ENCODE measurements around the gene OSBPL7.

The OSBPL7 gene

DNA sequence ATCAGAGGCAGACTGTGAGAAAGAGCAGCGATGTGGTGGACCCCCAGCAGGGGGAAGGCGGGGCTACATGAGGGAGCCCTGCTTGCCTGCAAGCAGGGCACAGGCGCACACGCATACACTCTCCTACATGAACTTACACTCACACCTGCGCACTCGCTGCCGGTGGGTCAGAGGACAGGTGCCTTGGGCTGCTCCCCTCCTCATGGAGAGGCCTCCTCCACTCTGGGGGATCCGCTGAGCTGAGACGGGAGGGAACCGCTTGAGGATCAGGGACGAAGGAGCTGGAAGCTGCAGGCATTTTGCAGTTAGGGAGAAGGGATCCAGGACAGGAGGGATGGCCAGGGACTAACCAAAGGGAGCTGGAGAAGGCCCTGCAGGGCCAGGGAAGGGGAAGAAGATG is 14.2 kb downstream of the OSBPL7 start:
- FAIRE-seq, result no peak
- no peak for DNase-seq (ENCODE audit: insufficient read length, low spot score)

DNA sequence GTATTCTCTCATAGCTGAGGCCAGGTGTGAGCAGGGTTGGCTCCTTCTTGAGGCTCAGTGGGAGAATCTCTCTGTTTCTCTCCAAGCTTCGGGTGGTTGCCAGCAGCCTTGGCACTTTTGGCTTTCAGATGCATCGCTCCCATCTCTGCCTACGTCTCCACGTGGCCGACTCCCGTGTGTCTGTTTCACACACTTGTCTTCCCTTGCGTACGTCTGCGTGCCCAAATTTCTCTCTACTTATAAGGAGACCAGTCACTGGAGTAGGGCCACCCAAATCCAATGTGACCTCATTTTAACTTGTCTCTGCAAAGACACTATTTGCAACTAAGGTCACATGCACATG is 14.7 kb downstream of the OSBPL7 start:
- DNase-seq (ENCODE audit: insufficient read length, low spot score), result no peak
- FAIRE-seq, result no peak

DNA sequence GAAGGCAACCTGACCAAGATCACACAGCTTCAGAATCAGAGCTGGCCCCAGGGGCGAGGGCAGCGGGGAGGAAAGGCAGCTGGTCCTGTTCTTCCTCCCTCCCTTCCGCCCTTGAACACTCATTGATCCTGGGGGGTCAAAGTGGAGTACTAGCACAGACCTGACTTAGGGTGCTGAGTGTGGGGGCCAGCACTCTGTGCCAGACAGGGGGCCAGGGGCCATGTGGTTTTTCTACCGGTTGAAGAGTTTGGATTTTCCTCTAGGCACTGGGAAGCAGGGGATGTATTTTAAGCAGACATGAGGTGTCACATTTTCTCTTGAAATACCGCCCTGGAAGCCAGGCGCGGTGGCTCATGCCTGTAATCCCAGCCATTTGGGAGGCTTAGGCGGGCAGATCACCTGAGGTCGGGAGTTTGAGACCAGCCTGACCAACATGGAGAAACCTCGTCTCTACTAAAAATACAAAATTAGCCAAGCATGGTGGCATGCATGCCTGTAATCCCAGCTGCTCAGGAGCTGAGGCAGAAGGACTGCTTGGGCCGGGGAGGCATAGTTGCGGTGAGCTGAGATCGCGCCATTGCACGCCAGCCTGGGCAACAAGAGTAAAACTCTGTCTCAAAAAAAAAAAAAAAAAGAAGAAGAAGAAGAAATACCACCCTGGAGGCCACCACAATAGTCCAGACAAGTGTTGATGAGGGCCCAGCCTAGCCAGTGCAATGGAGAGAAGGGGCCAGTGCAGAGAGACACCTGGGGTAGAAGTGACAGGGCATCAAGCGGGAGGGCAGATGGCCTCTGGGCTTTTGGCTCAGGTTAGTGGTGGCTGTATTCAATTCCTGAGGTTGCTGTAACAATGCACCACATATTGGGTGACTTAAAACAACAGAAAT is 15.3 kb downstream of the OSBPL7 start:
- FAIRE-seq, result no peak

DNA sequence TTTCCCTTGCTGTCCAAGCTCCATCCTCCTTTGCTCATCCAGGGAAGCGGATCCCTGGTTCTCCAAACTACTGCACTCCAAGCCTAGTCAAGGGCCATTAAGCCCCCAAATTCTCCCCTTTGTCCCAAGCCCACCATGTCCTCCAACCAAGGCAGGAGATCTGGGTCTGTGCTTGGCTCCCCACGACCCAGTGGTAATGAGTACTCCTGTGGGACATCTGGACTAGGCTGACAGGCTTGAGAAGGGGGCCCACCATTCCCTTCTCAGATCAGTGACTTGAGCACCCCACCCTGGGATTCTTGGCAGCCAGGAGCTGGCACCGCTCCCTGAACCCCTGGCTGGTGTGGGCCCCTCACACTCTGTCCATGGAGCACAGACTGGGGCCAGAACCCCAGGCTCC is 17.1 kb downstream of the OSBPL7 start:
- DNase-seq (ENCODE audit: insufficient read length, low spot score), result no peak
- no peak for FAIRE-seq

More for the DNA sequence above, 15.3 kb downstream of the OSBPL7 start:
- DNase-seq (ENCODE audit: insufficient read length, low spot score), result no peak

DNA sequence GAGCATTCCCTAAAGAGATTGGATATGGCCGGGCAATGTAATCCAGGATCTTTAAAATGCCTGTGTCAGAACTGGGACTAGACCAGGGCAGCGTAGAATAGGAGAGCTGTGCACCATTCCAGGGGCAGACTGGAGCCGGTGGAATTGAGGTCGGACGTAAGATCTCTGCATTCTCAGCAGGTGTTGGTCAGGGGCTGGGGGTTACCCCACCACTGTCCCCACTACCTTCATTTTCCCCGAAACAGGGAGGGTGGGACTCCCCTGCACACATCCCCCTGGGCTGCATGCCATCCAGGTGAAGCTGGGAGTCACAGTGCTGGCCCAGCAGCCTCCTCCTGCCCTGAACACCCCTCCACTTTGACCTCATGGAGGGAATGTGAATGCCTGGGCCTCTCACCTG is 17.8 kb downstream of the OSBPL7 start:
- peak; percentile 23 for FAIRE-seq
- DNase-seq (ENCODE audit: insufficient read length, low spot score), result no peak

DNA sequence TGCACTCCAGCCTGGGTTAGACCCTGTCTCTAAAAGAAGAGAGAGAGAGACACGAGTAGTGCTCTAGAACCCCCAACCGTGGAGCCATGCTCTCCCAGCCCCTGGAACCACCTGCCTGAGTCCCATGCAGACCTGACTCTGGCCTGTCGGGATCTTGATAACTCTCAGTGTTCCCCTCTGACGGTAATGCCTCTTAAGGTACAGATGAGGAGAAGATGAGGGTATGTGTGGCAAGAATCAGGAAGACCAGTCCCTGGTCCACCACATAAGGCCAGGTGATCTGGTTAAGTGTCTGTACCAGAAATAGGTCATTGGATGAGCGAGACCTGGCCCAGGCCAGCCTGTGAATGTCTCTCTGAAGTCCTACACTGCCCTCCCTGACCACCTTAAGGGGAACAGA is 18.4 kb downstream of the OSBPL7 start:
- no peak for FAIRE-seq
- DNase-seq (ENCODE audit: insufficient read length, low spot score), result no peak

DNA sequence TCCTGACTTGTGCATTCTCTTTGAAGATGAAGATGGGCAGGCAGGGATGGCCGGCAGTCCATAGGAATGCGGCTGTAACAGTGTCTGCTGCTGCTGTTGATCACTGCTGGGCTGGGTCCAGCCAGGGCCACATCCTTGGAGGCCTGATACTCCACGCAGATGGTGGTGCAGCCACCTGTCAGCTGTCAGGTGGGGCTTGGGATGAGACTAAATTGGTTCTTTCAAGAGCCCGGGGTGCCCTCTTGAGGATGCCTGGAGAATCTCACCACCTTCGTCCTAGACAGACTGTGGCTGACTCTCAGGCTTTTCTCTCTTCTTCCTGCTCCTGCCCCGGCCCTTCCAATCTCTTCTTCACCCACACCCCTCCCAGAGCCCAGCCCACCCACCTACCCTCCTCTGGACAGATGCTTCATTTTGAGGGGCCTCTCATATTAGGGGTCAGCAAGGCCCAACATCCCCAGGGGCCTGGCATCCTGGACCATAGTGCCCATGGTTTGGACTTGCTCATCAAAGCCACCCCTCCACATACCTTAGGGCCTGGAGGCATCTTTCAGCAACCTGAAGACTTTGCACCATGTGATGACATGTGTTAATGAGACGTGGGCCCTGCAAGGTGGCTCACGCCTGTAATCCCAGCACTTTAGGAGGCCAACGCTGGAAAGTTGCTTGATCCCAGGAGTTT is 19.1 kb downstream of the OSBPL7 start:
- FAIRE-seq, result peak; percentile 93
- peak; percentile 75 for DNase-seq (ENCODE audit: insufficient read length, low spot score)

DNA sequence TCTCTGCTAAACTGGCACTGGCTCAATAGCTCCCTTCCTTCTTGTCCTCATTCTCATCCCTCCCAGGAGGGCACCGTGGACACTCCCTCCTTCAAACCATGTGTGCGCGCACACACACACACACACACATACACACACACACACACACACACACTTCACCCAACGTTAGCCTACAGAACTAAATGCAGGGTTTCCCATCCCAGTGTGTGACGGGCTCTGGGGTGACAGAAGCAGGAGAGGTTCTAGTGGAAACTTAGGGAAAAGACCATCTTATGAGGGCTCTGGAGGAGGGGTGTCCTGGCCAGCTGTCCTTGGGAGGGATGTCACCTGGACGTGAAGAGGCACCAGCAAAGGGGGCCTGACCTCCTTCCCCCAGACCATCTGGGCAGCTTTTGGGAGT is 19.7 kb downstream of the OSBPL7 start:
- FAIRE-seq (no peak), DNase-seq (ENCODE audit: insufficient read length, low spot score) (no peak)

DNA sequence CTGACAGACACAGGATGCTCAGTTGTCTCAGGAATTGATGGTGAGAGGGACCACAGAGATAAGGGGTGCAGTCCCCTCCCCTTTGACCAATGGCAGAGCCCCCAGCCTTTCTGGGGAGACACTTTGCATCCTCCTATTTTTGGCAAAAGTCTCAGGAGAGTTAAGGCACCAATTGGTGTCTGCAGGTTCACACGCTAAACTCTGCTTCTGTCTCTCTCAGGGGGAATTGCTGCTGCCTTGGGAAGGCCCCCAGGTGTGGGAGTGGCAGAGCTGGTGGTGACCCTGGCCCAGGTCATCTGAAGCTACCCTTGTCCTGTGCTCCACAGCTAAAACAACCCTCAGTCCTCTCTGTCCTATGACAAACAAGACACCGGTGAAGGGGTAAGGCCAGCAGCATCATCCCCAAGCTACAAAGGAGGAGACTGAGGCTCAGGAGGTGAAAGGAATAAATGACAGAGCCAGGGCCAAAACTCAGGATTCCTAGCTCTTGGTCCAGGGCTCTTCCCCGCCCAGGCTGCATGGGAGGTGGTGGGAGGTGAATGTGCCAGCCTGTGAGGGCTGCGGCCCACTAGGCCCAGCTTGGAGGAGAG is 20.3 kb downstream of the OSBPL7 start:
- DNase-seq (ENCODE audit: insufficient read length, low spot score), result no peak
- FAIRE-seq, result no peak

DNA sequence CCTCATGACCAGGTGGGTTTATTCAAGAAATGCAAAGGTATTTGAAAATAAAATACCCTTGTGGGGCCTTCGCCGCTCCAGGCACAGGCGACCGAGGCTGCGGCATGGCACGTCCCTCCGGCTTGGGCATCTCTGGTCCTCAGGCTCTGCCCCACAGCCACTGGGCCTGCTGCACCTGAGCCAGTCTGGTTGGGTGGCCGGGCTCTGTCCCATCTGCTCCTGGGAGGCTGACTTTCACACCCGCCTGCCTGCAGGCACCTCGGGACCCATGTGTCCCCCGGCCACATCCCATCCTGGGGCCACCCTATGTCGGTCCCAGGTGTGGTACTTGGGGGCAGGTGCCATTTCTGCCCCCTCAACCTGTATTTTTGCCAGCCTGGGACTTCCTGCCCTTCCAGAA is 20.9 kb downstream of the OSBPL7 start:
- FAIRE-seq, result no peak
- no peak for DNase-seq (ENCODE audit: insufficient read length, low spot score)

DNA sequence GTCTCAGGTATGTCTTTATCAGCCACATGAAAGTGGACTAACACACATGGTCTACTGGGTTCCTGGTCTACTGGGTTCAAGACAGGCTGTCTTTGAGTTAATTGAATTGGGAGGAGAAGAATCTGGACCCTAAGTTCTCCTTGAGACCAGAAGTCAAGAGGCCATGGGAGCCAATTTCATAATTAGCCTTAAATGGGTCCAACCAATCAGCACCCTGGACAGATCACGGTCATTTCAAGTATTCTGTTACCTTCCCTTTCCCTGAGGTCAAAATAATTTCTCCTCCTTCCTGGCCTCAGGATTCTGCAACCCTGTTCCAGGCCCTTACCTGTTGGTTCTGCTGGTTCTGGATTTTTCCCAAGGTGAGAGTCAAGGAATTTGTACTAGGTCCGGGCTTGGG is 23.8 kb downstream of the OSBPL7 start:
- no peak for FAIRE-seq
- no peak for DNase-seq (ENCODE audit: insufficient read length, low spot score)

DNA sequence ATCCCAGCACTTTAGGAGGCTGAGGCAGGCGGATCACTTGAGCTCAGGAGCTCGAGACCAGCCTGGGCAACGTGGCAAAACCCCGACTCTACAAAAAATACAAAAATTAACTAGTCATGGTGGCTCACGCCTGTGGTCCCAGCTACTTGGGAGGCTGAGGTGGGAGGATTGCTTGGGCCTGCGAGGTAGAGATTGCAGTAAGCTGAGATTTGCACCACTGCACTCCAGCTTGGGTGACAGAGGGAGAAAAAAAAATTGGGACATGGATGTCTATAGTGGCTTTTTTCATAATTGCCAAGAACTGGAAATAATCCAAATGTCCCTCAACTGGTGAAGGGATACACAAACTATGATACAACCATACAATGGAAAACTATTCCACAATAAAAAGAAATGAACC is 28.6 kb downstream of the OSBPL7 start:
- FAIRE-seq (no peak), DNase-seq (ENCODE audit: insufficient read length, low spot score) (no peak)

DNA sequence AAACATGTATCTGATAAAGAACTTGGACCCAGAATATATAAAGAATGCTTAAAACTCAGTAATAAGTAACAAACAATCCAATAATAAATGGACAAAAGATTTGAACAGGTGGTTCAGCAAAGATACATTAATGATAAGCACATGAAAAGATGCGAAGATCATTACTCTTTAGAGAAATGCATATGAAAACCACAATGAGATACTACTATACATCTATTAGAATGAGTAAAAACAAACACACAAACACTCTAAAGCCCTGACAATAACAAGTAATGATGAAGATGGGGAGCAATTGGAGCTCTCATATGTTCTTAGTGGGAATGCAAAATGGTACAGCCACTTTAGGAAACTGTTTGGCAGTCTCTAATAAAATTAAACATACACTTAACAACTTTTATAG is 29.1 kb downstream of the OSBPL7 start:
- no peak for DNase-seq (ENCODE audit: insufficient read length, low spot score)
- FAIRE-seq, result no peak

DNA sequence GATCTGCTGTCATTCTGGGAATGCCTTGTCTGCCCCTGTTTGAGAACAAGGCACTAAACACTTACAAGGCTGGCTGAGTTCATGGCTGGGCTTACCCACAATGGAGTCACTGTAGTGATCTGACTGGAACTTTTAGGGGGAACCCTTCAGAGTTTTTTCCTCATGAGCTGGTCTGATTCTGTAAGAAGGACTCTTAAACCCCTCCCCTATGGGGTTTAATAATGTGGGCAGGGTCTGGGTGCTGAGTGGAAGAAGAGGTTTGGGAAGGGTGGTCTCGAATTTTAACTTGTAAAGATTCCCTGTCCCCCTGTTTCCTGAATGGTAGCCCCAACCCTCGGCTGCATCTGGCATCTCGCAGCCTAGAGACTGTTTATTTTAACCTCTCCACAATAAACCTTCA is 30.6 kb downstream of the OSBPL7 start:
- FAIRE-seq (no peak), DNase-seq (ENCODE audit: insufficient read length, low spot score) (no peak)

DNA sequence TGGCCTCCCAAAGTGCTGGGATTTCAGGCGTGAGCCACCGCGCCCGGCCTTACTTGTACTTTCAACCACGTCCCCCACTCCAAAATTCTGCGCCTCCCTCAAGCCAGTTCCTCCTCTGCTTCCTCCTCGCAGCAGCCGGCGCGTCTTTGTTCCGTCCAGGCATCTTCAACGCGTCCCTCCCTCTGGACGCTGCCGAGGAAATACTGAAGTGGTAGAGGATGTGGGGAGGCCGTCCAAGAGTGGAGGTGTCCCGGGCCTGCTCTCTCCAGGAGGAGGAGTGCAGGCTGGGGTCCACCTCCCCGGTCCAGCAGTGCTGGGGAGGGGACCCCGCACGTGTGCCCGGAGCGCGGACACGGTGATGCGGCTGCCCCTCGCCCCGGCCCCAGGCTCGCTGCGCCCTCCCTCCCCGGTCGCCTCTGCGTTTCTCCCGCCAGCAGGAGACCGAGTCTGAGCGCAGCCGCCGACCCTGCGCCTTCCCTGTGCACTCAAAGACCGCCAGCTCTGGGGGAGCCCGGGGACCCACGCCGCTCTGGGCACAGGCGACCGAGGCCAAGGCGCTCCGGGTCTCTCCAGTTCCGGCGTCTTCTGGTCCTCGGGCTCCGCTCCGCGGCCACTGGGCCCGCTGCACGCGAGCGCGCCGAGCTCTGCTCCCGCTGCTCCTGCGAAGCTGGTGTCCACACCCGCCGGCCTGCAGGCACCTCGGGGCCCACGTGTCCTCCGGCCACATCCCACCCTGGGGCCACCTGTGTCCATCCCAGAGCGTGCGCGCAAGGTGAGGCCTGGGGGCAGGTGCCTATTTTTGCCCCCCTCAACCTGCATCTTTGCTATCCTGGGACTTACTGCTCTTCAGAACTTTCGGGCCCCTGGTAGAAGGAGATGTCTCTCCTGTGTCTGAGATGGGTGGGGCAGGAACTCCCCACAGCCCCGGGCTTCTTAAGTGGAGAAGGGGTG is 31.7 kb downstream of the OSBPL7 start:
- DNase-seq (ENCODE audit: insufficient read length, low spot score) (peak; percentile 60), FAIRE-seq (no peak)

DNA sequence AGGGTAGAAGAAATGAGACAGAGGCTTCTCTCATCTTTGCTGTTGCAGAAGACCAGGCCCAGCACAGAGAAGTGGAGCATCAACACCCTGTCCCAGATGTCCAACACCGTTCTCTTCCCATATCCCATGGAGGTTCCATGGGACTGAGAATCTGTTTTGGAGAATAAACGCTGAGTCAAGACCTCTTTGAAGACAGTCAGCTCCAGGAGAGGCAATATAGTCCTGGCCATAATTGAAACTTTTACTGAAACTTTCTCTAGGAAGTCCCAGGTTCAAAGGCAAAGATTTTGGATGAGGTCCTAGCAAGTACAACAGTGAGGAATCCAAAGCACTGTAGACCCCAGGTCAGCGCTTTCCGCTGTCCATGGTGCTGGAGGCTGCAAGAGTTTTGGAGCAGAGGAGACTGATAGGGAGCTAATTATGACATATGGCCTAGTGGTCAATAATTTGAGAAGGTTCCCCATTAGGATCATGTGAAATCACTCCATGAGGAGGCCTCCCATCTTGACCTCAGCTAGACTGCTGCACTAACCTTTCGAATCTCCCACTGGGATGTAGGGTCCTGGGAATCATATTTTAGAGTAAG is 36.0 kb downstream of the OSBPL7 start:
- FAIRE-seq (no peak), DNase-seq (ENCODE audit: insufficient read length, low spot score) (no peak)

DNA sequence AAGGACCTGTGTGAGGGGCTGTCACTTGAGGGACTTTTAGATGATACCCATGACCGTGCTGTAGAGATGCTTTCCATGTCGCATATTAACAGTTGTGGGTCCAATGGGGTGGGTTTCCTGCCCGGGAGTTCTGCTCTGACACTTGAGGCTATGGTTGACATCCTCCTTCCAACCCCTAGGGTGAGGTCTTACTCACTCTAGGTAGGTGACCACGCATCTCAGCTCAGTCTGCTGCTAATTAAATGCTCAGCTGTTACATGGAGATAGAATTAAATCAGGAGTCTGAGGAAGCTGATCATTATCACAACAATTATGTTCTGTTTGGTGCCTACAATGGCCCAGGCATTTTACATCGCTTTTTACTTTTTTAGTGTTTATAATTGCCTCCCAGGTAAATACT is 40.2 kb downstream of the OSBPL7 start:
- FAIRE-seq (no peak), DNase-seq (ENCODE audit: insufficient read length, low spot score) (no peak)

DNA sequence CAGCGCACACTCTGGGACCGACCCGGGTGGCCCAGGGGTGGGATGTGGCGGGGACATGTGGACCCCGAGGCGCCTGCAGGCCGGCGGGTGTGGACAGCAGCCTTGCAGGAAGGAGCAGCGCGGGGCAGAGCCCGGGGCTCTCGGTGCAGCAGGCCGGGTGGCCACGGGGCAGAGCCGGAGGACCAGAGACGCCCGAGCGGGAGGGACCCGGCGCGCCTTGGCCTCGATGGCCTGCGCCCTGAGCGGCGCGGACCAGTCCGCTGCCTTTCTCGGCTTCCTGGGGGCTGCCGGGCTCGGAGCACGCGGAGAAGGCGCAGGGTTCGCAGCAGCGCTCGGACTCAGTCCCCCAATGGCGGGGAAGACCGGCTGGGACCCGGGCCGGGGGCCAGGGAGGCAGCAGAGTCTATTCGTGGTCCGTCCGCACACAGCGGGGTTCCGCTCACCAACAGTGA is 43.4 kb downstream of the OSBPL7 start:
- FAIRE-seq (no peak), DNase-seq (ENCODE audit: insufficient read length, low spot score) (no peak)

DNA sequence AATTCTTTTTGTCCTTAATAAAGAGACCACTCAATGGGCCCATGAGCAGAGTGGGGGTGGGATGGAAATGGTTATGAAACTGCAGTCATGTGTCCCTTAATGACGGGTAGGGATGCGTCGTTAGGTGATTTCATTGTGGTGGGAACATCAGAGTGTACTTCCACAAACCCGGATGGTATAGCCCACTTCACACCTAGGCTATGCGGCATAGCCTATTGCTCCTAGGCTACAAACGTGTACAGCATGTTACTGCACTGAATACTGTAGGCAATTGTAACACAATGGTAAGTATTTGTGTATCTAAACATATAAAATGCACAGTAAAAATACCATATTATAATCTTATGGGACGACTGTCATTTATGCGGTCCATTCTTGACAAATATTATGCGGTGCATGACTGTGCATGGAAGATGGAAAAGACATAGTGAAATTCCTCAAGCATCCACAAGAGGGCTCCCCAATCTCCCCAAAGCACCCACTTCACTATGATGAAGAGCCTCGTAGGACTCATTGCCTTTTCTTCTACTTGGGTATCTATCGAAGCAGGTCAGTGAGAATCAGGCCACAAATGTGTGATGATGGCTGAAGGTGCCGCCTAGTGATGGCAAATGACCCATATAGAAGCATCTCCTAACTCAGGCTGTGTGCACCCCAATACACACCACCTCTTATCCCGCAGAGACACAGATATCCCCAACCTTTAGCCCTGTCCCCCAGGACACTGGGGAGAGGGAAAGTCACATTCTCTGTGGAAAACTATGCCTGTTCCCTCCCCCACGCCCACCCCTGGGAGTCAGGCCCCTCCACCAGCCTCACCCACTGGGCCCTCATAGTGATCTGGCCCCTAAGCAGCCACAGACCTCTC is 45.0 kb downstream of the OSBPL7 start:
- peak; percentile 87 for FAIRE-seq
- DNase-seq (ENCODE audit: insufficient read length, low spot score), result peak; percentile 67

All from GM19239 (cell line).